Urinary bladder (tissue), 4 donors: ENCODE measurements around the gene TEAD3. TPM values are rescaled to one million over a fixed set of nuclear protein-coding genes. Genes with fewer than 3 reads are reported as not detected.

Source experiments
- DNase-seq: peaks from one replicate; pipeline ENCODE4 v3.0.0-alpha.2; 2015; ENCODE audit errors: extremely low spot score
- H3K27ac ChIP-seq: one replicate; pipeline ENCODE4 v1.5.1; 2013; ENCODE audit warnings: low read depth, mild to moderate bottlenecking, moderate library complexity
- H3K36me3 ChIP-seq: one replicate; pipeline ENCODE4 v1.6.1; 2013; ENCODE audit warnings: mild to moderate bottlenecking, moderate library complexity; ENCODE audit not compliant: insufficient read depth
- H3K4me1 ChIP-seq: one replicate; pipeline ENCODE4 v1.6.1; 2013; ENCODE audit warnings: mild to moderate bottlenecking, moderate library complexity; ENCODE audit not compliant: insufficient read depth
- H3K4me3 ChIP-seq: one replicate; pipeline ENCODE4 v1.5.1; 2013; ENCODE audit warnings: low read depth, low read length
- WGBS: extraction: QIAGEN DNeasy Blood & Tissue Kit; methylation state at CpG from one replicate; pipeline ENCODE4 v1.1.7; 2013; 5-methylcytosine and 5-hydroxymethylcytosine counted together
- polyA plus RNA-seq: library from polyadenylated mRNA; stranded (reverse); fragments of 200-250 nt; gene quantifications from one replicate; pipeline ENCODE4 v1.2.3, GENCODE V29; 2013
- total RNA-seq: library from RNA; depleted of rRNA; stranded (reverse); fragments of >200 nt; gene quantifications from one replicate; pipeline ENCODE4 v1.2.3, GENCODE V29; 2014
- donor health status: healthy with polysubstance abuse.
- donor health status: healthy.

Gene TEAD3
- total and polyA plus RNA-seq, 2 donors: 14.0 to 126 TPM

DNA sequence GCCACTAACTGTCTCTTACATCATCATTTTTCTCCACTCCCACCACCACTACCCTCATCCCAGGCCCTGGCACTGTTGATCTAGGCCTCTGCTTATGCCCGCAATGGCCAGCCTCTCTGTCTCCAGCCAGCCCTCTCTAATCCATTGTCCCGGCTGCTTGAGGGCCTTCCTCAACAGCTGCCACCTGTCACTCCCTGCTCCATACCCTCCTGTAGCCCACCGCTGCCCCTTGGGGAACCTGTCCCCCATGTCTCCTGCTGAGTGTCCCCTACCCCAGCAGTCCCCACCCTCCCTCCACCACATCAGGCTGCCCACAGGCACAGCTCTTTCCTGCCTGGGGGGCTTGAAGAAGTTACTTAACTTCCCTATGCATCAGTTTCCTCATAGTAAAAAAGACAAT lies 13.4 kb downstream of the TEAD3 start:
- no peak overlapping the region for H3K4me3 ChIP-seq
- no peaks in the 10 kb centered on the region for H3K36me3 ChIP-seq
- 88% methylated on average over 3 of the region's 3 CpGs for WGBS
- peaks cover 6% of the 10 kb centered on the region for H3K4me1 ChIP-seq
- no peak overlapping the region for H3K27ac ChIP-seq
- DNase-seq: no peak

- DNase-seq: no peak
- no peak overlapping the region for H3K4me3 ChIP-seq
- H3K27ac ChIP-seq: no peak overlapping the region
- H3K4me1 ChIP-seq: peaks cover 6% of the 10 kb centered on the region
- no peaks in the 10 kb centered on the region for H3K36me3 ChIP-seq
- WGBS: 93% methylated on average over 4 of the region's 4 CpGs
These were observed 13.8 kb downstream of the TEAD3 start for GRCh38 chr6:35483062-35483461.

DNA sequence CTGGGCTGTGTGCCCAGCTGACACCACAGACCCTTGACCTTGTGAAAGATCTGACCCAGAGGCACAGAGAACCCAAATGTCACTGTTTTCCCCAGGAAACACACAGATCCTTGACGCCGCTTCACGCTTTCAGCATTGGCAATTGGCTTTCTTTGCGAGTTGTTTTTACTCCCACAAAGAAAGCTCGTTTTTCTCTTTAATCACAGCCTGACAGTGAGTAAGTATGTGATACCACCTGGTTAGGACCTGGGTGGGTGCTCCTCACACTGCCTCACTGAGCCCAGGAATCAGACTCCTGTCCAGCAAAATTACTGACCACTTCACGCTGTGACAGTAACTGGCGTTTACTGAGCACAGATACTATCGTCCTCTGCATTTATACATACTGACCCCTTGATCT lies 15.7 kb downstream of the TEAD3 start:
- 71% methylated on average over 8 of the region's 8 CpGs for WGBS
- H3K4me3 ChIP-seq: no peak overlapping the region
- no peak for DNase-seq
- H3K27ac ChIP-seq: no peak overlapping the region
- H3K4me1 ChIP-seq: peaks cover 3% of the 10 kb centered on the region
- no peaks in the 10 kb centered on the region for H3K36me3 ChIP-seq

- Histone ChIP-seq H3K4me1 (no peaks in the 10 kb centered on the region), H3K4me3 (no peak overlapping the region), H3K27ac (no peak overlapping the region), H3K36me3 (no peaks in the 10 kb centered on the region)
- 93% methylated on average over 12 of the region's 12 CpGs for WGBS
- no peak for DNase-seq
These were observed 16.7 kb downstream of the TEAD3 start for GRCh38 chr6:35480176-35480575.

DNA sequence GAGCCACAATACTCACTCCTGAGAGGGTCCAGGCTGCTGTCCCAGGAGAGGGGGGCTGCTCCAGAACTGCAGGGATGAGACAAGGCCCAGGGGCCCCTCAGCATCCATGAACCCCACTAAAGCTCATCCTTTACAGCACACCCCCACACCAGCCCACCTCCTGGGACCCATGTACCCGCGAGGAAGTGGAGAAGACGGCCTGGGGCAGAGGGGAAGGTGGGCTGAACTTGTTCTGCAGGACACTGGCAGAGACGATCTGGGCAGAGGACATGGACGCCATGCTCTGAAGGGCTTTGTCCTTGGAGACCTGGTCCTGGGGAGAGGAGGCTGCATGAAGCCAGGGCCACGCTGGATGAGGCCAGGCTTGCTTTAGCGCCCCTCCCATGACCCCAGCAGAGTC lies 18.6 kb downstream of the TEAD3 start:
- no peaks in the 10 kb centered on the region for H3K4me1 ChIP-seq
- no peaks in the 10 kb centered on the region for H3K36me3 ChIP-seq
- H3K27ac ChIP-seq: no peak overlapping the region
- H3K4me3 ChIP-seq: no peak overlapping the region
- WGBS: 93% methylated on average over 7 of the region's 7 CpGs
- DNase-seq: no peak

- 89% methylated on average over 5 of the region's 5 CpGs for WGBS
- Histone ChIP-seq H3K4me1 (no peaks in the 10 kb centered on the region), H3K27ac (no peak overlapping the region), H3K4me3 (no peak overlapping the region), H3K36me3 (no peaks in the 10 kb centered on the region)
- DNase-seq: no peak
These were observed 19.2 kb downstream of the TEAD3 start for GRCh38 chr6:35477551-35478179.

DNA sequence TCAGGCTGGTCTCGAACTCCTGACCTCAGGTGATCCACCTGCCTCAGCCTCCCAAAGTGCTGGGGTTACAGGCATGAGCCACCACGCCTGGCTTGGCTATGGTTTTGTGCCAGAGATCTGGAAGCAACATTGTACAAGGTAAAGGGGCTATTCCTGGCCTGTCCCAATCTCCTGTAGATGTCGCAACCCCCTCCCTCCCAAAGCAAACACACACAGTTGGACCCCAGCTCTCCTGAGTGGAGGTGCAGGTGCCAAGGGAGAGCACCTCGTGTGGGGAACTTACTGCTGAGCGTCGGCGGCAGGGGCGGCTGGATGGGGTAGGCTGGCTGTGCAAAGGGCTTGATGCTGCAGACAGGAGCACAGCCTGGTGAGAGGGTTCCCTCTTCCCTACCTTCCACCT lies 19.9 kb downstream of the TEAD3 start:
- no peaks in the 10 kb centered on the region for H3K4me1 ChIP-seq
- no peaks in the 10 kb centered on the region for H3K36me3 ChIP-seq
- WGBS: 81% methylated on average over 8 of the region's 8 CpGs
- no peak overlapping the region for H3K4me3 ChIP-seq
- DNase-seq: no peak
- no peak overlapping the region for H3K27ac ChIP-seq

DNA sequence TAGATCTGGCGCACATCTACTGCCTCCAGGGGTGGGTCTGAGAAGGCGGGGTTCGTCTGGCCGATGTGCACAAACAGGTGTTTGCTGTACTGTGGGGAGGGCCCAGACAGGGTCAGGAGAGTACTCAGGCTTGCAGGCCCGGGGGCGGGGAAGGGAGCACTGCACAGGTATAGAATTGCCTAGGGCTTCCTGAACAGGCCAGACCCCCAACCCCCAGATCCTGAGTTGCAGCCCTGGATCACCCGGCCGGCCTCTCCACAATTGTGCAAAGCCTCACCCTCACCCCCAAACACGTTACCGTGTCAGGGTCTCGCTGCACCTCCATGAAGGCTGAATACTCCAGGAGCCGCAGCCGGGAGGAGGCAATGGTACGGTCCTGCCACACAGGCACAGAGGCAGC lies 20.9 kb downstream of the TEAD3 start:
- H3K4me3 ChIP-seq: no peak overlapping the region
- no peaks in the 10 kb centered on the region for H3K36me3 ChIP-seq
- H3K27ac ChIP-seq: no peak overlapping the region
- H3K4me1 ChIP-seq: no peaks in the 10 kb centered on the region
- DNase-seq: no peak
- WGBS: 77% methylated on average over 14 of the region's 14 CpGs

- Histone ChIP-seq H3K4me1 (no peaks in the 10 kb centered on the region), H3K36me3 (no peaks in the 10 kb centered on the region), H3K27ac (no peak overlapping the region), H3K4me3 (no peak overlapping the region)
- WGBS: 79% methylated on average over 4 of the region's 4 CpGs
- no peak for DNase-seq
These were observed 21.3 kb downstream of the TEAD3 start for GRCh38 chr6:35475573-35475972.

DNA sequence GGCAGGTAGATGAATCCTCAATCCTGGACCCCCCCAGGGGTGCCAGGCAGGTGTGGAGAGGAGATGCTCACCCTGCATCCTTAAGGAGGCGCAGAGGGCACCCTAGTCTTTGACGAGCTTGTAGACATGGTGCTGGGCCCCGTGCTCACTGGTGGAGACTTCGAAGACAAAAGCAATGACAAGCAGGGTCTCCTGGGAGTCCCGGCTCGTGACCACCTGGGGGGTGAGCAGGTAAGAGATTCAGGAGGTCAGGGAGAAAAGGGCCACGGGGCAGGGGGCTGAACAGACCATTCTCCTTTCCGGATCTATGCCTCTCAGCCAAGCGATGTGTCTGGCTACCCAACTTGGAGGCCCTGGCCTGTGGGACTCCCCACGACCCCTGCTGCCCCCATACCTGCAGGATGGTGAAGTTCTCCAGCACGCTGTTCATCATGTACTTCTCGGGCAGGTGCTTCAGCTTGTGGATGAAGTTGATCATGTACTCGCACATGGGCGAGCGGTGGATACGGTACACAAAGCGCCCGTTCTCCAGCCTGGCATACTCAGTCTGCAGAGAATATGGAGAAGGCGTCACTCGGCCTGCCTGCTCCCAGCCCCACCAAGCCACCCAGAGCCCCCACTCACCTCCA lies 21.8 kb downstream of the TEAD3 start:
- Histone ChIP-seq H3K4me1 (no peaks in the 10 kb centered on the region), H3K4me3 (no peak overlapping the region), H3K36me3 (no peaks in the 10 kb centered on the region), H3K27ac (no peak overlapping the region)
- DNase-seq: no peak
- WGBS: 89% methylated on average over 20 of the region's 20 CpGs

DNA sequence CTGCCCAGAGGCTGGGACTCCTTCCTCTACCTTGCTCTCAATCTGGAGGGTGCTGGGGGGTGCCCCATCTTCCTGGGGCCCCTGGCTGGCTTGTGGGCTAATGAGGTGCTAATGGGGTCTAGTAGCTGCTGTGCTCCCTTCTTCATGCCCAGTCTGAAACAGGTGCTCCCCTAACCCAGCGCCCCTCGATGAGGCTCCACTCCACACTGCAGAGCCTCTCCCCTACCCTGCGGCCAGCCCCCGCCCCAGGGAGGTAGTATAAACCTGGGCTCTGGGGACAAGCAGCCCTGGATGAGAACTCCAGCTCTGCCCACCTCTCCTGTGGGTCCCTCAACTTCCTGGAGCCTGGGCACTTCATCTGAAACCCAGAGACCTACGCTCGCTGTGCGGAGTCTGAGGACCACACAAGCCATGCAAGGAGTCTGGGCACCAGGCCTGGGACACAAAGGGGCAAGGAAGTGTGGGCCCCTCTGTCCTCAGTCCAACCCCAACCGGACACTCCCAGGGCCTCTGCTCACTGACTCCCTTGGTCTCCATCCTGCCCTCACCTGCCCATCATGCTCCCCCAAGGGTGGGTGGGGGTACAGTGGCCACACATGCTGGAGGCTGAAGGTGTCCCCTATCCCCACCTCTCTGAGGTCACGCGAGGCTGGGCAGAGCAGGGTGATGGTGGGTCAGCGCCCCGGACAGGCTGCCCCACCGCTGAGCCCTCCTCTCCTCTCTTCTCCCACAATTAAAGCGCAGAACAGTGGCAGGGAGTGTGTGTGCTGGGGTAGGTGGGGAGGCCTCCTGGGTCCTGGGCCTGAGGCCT lies 22.5 kb downstream of the TEAD3 start:
- no peak overlapping the region for H3K27ac ChIP-seq
- no peaks in the 10 kb centered on the region for H3K36me3 ChIP-seq
- 86% methylated on average over 14 of the region's 14 CpGs for WGBS
- H3K4me3 ChIP-seq: no peak overlapping the region
- no peaks in the 10 kb centered on the region for H3K4me1 ChIP-seq
- DNase-seq: no peak

DNA sequence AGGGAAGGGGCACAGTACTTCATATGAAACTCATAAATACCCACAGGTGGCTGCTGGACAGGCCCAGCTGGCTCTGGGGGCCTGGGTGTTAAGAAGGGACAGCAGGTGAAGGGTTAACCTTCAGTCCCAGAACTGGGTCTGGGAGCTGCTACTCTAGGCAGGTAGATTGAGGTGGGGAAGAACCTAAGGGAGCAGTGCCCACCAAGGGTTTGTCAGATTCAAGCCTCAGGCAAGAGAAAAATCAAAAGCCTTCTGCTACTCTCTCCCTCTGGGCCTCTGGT lies 23.1 kb downstream of the TEAD3 start:
- H3K4me3 ChIP-seq: no peak overlapping the region
- no peak for DNase-seq
- no peak overlapping the region for H3K27ac ChIP-seq
- no peaks in the 10 kb centered on the region for H3K4me1 ChIP-seq
- H3K36me3 ChIP-seq: no peaks in the 10 kb centered on the region

DNA sequence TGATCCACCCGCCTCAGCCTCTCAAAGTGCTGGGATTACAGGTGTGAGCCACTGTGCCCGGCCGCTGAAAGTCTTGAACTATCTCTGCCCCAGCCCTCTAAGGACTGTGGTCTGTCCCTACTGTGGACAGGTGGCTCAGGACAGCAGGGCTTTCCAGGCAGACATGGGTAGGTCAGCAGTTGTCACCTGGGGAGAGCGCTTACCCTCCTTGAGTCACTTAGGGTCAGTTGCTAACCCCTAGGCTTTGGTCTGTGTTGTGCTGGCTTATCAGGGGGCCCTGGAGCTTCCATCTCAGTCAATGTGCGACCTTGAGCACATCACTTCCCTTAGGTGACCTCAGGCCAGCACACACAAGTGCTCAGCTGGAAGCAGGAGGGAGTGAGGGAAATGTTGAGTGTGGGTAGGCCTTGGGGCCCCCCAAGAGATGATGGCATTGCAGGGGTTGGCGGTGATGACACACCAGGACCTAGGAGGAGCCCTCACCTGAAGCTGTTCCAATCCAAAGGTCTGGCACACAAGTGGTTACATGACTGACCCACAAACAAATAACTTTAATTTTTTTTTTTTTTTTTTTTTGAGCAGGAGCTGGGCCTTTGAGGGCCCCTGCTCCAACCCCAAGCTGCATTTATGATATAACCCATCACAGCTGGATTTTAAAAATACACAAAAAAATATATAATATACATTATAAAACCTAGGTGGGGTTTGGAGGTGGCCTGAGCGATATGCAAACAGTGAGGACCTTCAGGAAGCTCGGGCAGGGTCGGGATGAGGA lies 23.6 kb downstream of the TEAD3 start:
- H3K4me3 ChIP-seq: no peak overlapping the region
- H3K36me3 ChIP-seq: no peaks in the 10 kb centered on the region
- no peaks in the 10 kb centered on the region for H3K4me1 ChIP-seq
- 82% methylated on average over 9 of the region's 9 CpGs for WGBS
- H3K27ac ChIP-seq: no peak overlapping the region
- DNase-seq: no peak
